HG03558 (cell line): Measurements from ENCODE around the gene SRRM1.
"Not testable (repeated sequence)": the region's sequence is repeated elsewhere in the genome, so short reads cannot be mapped to it uniquely, and the experiment has no call there.

Source experiments
- ATAC-seq: cut with Tn5 transposase; IDR thresholded peaks from one replicate; pipeline ENCODE4 v1.9.1; 2021; ENCODE audit warnings: moderate number of reproducible peaks; ENCODE audit not compliant: unreplicated experiment; ENCODE audit errors: extremely low read depth

SRRM1 gene

GRCh38 chr1:24713736-24714135 lies 70.6 kb downstream of the SRRM1 start:
- ATAC-seq: no peak

DNA sequence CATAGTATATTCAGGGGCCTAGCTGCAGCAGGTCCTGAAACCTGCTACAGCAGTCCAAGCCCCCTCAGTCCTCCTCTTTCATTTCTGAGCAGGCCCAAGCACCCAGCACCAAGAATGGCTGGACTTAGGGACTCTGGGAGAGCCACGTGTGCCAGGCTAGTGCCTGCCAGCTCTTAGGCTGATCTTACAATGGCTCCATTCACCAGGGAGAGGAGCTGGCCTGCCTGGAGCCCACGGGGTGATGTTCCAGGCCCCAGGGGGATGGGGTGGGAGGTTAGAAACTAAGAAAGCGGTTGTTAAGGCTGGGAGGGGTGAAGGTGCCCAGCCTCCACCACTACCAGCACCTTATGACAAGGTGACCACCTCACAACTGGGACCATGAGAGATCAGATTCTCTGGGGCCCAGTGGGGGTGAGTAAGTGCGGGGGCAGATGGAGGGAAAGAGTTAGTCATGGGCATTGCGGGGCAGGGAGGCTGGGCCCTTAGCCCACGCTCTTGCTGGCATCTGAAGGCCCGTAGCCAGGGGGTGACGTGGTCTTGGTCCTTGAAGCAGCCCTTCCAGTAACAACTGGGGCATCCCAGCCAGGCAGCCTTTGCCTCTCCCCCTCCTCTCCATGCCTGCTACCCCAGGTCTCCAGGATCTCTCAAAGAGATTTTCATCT lies 71.9 kb downstream of the SRRM1 start:
- no peak for ATAC-seq

GRCh38 chr1:24715658-24716057 lies 72.6 kb downstream of the SRRM1 start:
- no peak for ATAC-seq

DNA sequence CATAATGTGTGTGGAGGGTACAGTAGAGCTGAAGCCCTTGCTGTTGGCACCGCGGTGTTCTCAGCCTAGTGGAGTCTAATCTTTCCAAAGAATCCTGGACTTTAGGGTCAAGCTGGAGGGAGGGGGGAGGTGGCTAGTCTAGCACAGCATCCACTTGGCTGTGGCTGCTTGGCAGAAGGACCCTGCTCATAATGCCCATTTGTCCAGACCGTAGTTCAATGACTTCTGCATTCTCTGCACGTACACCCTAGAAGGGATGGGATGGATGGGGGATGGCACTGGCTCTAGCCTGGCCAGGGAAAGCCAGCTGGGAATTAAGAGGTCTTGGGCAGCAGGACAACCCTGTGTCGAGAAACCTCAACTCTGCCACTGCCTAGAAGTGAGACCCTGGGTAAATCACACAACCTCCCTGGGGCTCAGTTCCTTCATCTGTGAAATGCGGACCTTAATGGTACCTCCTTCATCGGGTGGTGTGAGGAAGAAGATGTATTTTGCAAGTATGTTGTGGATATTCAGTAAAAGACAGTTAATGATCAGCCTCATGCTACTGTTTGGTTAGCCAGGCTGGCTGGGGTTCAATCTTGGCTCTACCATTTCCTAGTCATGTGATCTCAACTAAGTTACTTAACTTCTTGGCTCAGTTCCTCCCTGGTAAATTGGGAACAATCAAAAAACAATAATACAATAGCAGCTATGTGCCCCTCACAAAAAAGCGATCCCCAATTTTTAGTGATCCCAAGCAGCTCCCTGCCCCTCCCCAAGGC lies 75.0 kb downstream of the SRRM1 start:
- ATAC-seq: no peak

GRCh38 chr1:24720152-24720551 lies 77.0 kb downstream of the SRRM1 start:
- ATAC-seq: no peak

DNA sequence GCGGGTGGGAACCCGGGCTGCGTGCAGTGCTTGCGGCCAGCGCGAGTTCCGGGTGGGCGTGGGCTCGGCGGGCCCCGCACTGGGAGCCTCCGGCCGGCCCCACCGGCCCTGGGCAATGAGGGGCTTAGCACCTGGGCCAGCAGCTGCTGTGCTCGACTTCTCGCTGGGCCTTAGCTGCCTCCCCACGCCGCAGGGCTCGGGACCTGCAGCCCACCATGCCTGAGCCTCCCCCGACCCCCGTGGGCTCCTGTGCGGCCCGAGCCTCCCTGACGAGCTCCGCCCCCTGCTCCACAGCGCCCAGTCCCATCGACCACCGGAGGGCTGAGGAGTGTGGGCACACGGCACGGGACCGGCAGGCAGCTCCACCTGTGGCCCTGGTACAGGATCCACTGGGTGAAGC lies 78.4 kb downstream of the SRRM1 start:
- ATAC-seq: no peak

- not testable (repeated sequence) for ATAC-seq
Measured at GRCh38 chr1:24722073-24723035, 79.3 kb downstream of the SRRM1 start.
